HepG2 (cell line): Measurements from ENCODE around the gene VEGFA. TPM values are rescaled to one million over a fixed set of nuclear protein-coding genes. Genes with fewer than 3 reads are reported as not detected.

ENCODE experiments used
- CENPX ChIP-seq: sonication (generic); formaldehyde crosslinking; IDR thresholded peaks from 2 replicates; pipeline ENCODE4 v1.9.0; 2021; ENCODE audit warnings: mild to moderate bottlenecking, missing genetic modification reagents, moderate library complexity
- ETV5 ChIP-seq: IDR thresholded peaks from 2 replicates; pipeline ENCODE4 v1.6.1; 2018; ENCODE audit warnings: missing biosample characterization, missing genetic modification reagents, inconsistent platforms, borderline replicate concordance
- EZH2 ChIP-seq: conservative IDR thresholded peaks from 2 replicates; pipeline ENCODE4 v1.6.1; 2012; ENCODE audit warnings: mild to moderate bottlenecking, low read depth, low read length, moderate library complexity
- HNRNPL ChIP-seq: fragments of 200-400 bp; formaldehyde crosslinking; IDR thresholded peaks from 2 replicates; pipeline ENCODE4 v1.6.1; 2017; ENCODE audit warnings: mild to moderate bottlenecking, low read depth, low read length
- KLF13 ChIP-seq: sonication (generic); formaldehyde crosslinking; IDR thresholded peaks from 2 replicates; pipeline ENCODE4 v1.4.0; 2020; ENCODE audit warnings: mild to moderate bottlenecking, missing genetic modification reagents
- KLF15 ChIP-seq: sonication (generic); formaldehyde crosslinking; IDR thresholded peaks from 2 replicates; pipeline ENCODE4 v1.8.1; 2023; ENCODE audit warnings: borderline replicate concordance, mild to moderate bottlenecking, inconsistent platforms, missing genetic modification reagents, mixed read lengths
- KMT2A ChIP-seq: sonication (generic); formaldehyde crosslinking; IDR thresholded peaks from 2 replicates; pipeline ENCODE4 v1.4.0; 2020; ENCODE audit warnings: missing genetic modification reagents
- MBNL3 ChIP-seq: fragments of 250-450 bp; sonication (Bioruptor Pico); conservative IDR thresholded peaks from 2 replicates; pipeline ENCODE4 v1.8.0; 2022; ENCODE audit warnings: mild to moderate bottlenecking, inconsistent platforms
- MED1 ChIP-seq: sonication (generic); formaldehyde crosslinking; IDR thresholded peaks from 2 replicates; pipeline ENCODE4 v1.4.0; 2020; ENCODE audit warnings: missing genetic modification reagents
- MED13 ChIP-seq: sonication (generic); formaldehyde crosslinking; IDR thresholded peaks from 2 replicates; pipeline ENCODE4 v1.5.0; 2020; ENCODE audit warnings: missing genetic modification reagents
- NFRKB ChIP-seq: fragments of 450-650 bp; IDR thresholded peaks from 2 replicates; pipeline ENCODE4 v1.6.1; 2017
- PHF5A ChIP-seq: IDR thresholded peaks from one replicate; pipeline ENCODE4 v1.6.1; 2018; ENCODE audit warnings: low read depth, missing genetic modification reagents; ENCODE audit not compliant: unreplicated experiment
- POGZ ChIP-seq: sonication (generic); formaldehyde crosslinking; IDR thresholded peaks from 2 replicates; pipeline ENCODE4 v1.4.0; 2020; ENCODE audit warnings: mild to moderate bottlenecking, missing genetic modification reagents
- PRPF4 ChIP-seq: fragments of 200-400 bp; formaldehyde crosslinking; IDR thresholded peaks from 2 replicates; pipeline ENCODE4 v1.6.1; 2016; ENCODE audit warnings: low read length, low read depth; ENCODE audit not compliant: poor library complexity, severe bottlenecking
- REPIN1 ChIP-seq: sonication (generic); formaldehyde crosslinking; IDR thresholded peaks from 2 replicates; pipeline ENCODE4 v1.8.0; 2022; ENCODE audit warnings: missing genetic modification reagents, low read depth, mild to moderate bottlenecking, borderline replicate concordance
- ZNF296 ChIP-seq: sonication (generic); formaldehyde crosslinking; conservative IDR thresholded peaks from 2 replicates; pipeline ENCODE4 v1.5.0; 2020; ENCODE audit warnings: mild to moderate bottlenecking, missing genetic modification reagents
- ZNF891 ChIP-seq: sonication (generic); formaldehyde crosslinking; IDR thresholded peaks from 2 replicates; pipeline ENCODE4 v1.5.0; 2020; ENCODE audit warnings: mild to moderate bottlenecking, missing genetic modification reagents
- polyA plus RNA-seq, 8 experiments: library from polyadenylated mRNA; depleted of rRNA in 3 of 8; stranded (reverse) in 7 of 8; unstranded in 1 of 8; fragments of >200 nt; fragmentation: Illumina TruSeq in 4 of 8; extraction: Trizol in 4 of 8; gene quantifications; 2 replicates each; pipeline versions ENCODE4 v1.2.1 to v1.2.3, GENCODE V29; 2011 to 2016; ENCODE audit warnings: low read depth in 4 of 8, missing spikeins in 1 of 8, mixed read lengths in 1 of 8; ENCODE audit not compliant: insufficient read depth in 1 of 8
- total RNA-seq, 5 experiments: library from RNA; depleted of rRNA; stranded (reverse); fragments of >200 nt; fragmentation: Illumina TruSeq; extraction: Trizol; gene quantifications; 2 replicates each; pipeline ENCODE4 v1.2.3, GENCODE V29; 2016; ENCODE audit warnings: low read depth in 1 of 5
- TF ChIP-seq, protein P1 (sequence below), 2 experiments: sonication (generic) in 1 of 2; formaldehyde crosslinking in 1 of 2; IDR thresholded peaks; 2 replicates each; pipeline versions ENCODE4 v1.4.0 to v1.6.1; 2016 to 2020; ENCODE audit warnings: borderline replicate concordance in 1 of 2, low read depth in 1 of 2, mild to moderate bottlenecking in 1 of 2, missing genetic modification reagents in 1 of 2
- TF ChIP-seq, protein P2 (sequence below): sonication (generic); IDR thresholded peaks from 2 replicates; pipeline ENCODE4 v1.6.1; 2016; ENCODE audit warnings: low read depth, borderline replicate concordance
- TF ChIP-seq, protein P3 (sequence below): sonication (generic); formaldehyde crosslinking; IDR thresholded peaks from 2 replicates; pipeline ENCODE4 v1.9.0; 2021; ENCODE audit warnings: mild to moderate bottlenecking, missing genetic modification reagents

VEGFA gene
- total and polyA plus RNA-seq, 2 of the 13 experiments (the other 11 are each of a cell fraction or from before 2014, with no cell fraction given) = 68.1 to 629 TPM

DNA sequence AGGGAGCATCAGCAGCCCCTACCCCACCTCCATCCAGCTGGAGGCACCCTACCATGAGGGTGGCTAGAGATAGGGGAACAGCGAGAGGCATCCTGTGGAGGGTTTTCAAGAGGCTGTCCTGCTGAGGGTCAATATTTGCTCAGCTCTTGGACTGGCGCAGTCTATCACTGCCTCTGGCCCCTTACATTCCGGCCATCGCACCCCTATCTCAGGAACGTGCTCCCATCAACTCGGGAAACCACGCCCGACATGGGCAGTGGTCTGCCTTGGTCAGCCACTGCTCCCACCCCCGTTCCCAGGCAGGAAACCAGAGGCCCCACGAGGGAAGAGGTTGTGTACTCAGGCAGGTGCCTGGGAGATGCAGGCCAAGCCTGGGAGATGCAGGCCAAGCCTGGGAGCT, 57.9 kb downstream of the VEGFA start (continued):
- peak; percentile 84; the same call in 1 of the 2 replicates for TF ChIP-seq HNRNPL
- 0 out of 2 replicates have a peak, but pooled peaks have one; percentile 25 for TF ChIP-seq KMT2A (CRISPR knock-in tag)
- no peak for TF ChIP-seq EZH2
- TF ChIP-seq, protein P1, sequence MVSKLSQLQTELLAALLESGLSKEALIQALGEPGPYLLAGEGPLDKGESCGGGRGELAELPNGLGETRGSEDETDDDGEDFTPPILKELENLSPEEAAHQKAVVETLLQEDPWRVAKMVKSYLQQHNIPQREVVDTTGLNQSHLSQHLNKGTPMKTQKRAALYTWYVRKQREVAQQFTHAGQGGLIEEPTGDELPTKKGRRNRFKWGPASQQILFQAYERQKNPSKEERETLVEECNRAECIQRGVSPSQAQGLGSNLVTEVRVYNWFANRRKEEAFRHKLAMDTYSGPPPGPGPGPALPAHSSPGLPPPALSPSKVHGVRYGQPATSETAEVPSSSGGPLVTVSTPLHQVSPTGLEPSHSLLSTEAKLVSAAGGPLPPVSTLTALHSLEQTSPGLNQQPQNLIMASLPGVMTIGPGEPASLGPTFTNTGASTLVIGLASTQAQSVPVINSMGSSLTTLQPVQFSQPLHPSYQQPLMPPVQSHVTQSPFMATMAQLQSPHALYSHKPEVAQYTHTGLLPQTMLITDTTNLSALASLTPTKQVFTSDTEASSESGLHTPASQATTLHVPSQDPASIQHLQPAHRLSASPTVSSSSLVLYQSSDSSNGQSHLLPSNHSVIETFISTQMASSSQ (IDR thresholded peaks at IDR 0.05; ENCODE audit: low read depth) = no peak
- TF ChIP-seq, protein P1 (CRISPR knock-in tag; IDR thresholded peaks at IDR 0.05; ENCODE audit: borderline replicate concordance) = no peak
- TF ChIP-seq NFRKB = no peak
- no peak for TF ChIP-seq PRPF4
- no peak for TF ChIP-seq MBNL3 (CRISPR knock-in tag)
- TF ChIP-seq MED13 = no peak
- no peak for TF ChIP-seq CENPX (CRISPR knock-in tag)
- TF ChIP-seq, protein P2, sequence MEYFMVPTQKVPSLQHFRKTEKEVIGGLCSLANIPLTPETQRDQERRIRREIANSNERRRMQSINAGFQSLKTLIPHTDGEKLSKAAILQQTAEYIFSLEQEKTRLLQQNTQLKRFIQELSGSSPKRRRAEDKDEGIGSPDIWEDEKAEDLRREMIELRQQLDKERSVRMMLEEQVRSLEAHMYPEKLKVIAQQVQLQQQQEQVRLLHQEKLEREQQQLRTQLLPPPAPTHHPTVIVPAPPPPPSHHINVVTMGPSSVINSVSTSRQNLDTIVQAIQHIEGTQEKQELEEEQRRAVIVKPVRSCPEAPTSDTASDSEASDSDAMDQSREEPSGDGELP = peak; percentile 44; the same call in 1 of the 2 replicates
- TF ChIP-seq ZNF891 (CRISPR knock-in tag) = peak; percentile 89; the same call in 1 of the 2 replicates
- peak; percentile 62 for TF ChIP-seq MED1
- TF ChIP-seq ZNF296 (CRISPR knock-in tag) = no peak
- TF ChIP-seq ETV5 (CRISPR knock-in tag) = peak; percentile 20; the same call in 1 of the 2 replicates
- no peak for TF ChIP-seq KLF13 (CRISPR knock-in tag)
- no peak for TF ChIP-seq PHF5A (CRISPR knock-in tag)
- TF ChIP-seq POGZ (CRISPR knock-in tag) = peak; percentile 40; the same call in 1 of the 2 replicates
- no peak for TF ChIP-seq KLF15 (CRISPR knock-in tag)
- TF ChIP-seq, protein P3, sequence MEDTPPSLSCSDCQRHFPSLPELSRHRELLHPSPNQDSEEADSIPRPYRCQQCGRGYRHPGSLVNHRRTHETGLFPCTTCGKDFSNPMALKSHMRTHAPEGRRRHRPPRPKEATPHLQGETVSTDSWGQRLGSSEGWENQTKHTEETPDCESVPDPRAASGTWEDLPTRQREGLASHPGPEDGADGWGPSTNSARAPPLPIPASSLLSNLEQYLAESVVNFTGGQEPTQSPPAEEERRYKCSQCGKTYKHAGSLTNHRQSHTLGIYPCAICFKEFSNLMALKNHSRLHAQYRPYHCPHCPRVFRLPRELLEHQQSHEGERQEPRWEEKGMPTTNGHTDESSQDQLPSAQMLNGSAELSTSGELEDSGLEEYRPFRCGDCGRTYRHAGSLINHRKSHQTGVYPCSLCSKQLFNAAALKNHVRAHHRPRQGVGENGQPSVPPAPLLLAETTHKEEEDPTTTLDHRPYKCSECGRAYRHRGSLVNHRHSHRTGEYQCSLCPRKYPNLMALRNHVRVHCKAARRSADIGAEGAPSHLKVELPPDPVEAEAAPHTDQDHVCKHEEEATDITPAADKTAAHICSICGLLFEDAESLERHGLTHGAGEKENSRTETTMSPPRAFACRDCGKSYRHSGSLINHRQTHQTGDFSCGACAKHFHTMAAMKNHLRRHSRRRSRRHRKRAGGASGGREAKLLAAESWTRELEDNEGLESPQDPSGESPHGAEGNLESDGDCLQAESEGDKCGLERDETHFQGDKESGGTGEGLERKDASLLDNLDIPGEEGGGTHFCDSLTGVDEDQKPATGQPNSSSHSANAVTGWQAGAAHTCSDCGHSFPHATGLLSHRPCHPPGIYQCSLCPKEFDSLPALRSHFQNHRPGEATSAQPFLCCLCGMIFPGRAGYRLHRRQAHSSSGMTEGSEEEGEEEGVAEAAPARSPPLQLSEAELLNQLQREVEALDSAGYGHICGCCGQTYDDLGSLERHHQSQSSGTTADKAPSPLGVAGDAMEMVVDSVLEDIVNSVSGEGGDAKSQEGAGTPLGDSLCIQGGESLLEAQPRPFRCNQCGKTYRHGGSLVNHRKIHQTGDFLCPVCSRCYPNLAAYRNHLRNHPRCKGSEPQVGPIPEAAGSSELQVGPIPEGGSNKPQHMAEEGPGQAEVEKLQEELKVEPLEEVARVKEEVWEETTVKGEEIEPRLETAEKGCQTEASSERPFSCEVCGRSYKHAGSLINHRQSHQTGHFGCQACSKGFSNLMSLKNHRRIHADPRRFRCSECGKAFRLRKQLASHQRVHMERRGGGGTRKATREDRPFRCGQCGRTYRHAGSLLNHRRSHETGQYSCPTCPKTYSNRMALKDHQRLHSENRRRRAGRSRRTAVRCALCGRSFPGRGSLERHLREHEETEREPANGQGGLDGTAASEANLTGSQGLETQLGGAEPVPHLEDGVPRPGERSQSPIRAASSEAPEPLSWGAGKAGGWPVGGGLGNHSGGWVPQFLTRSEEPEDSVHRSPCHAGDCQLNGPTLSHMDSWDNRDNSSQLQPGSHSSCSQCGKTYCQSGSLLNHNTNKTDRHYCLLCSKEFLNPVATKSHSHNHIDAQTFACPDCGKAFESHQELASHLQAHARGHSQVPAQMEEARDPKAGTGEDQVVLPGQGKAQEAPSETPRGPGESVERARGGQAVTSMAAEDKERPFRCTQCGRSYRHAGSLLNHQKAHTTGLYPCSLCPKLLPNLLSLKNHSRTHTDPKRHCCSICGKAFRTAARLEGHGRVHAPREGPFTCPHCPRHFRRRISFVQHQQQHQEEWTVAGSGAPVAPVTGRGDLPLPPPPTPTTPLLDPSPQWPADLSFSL (CRISPR knock-in tag) = no peak
- no peak for TF ChIP-seq REPIN1 (CRISPR knock-in tag)
